GM12891 (cell line): ENCODE measurements around the gene C5orf15.

Experiments used
- DNase-seq: peaks from one replicate; pipeline ENCODE4 v3.0.0; 2011; ENCODE audit warnings: low spot score; ENCODE audit not compliant: insufficient read length
- FAIRE-seq: peaks from 2 replicates; lab custom pipeline; 2011; peaks lifted over from hg19 to GRCh38; lab: Jason Lieb, UNC
- PAX5 ChIP-seq: IDR thresholded peaks from 2 replicates; pipeline ENCODE4 v1.6.1; 2011; ENCODE audit warnings: low read length, moderate library complexity, mild to moderate bottlenecking; ENCODE audit not compliant: insufficient read depth, severe bottlenecking
- POLR2A ChIP-seq: IDR thresholded peaks from 2 replicates; pipeline ENCODE4 v1.6.1; 2011; ENCODE audit warnings: low read depth, low read length, control low read depth
- POLR2AphosphoS5 ChIP-seq: IDR thresholded peaks from 2 replicates; pipeline ENCODE4 v1.6.1; 2011; ENCODE audit warnings: low read depth, low read length, control low read depth
- POU2F2 ChIP-seq: IDR thresholded peaks from 2 replicates; pipeline ENCODE4 v1.6.1; 2011; ENCODE audit warnings: low read depth, mild to moderate bottlenecking, control low read depth, low read length, moderate library complexity
- SPI1 ChIP-seq: IDR thresholded peaks from 2 replicates; pipeline ENCODE4 v1.6.1; 2011; ENCODE audit warnings: low read depth, low read length, control low read depth
- TAF1 ChIP-seq: IDR thresholded peaks from 2 replicates; pipeline ENCODE4 v1.6.1; 2011; ENCODE audit warnings: low read depth, low read length, control low read depth

The C5orf15 gene

DNA sequence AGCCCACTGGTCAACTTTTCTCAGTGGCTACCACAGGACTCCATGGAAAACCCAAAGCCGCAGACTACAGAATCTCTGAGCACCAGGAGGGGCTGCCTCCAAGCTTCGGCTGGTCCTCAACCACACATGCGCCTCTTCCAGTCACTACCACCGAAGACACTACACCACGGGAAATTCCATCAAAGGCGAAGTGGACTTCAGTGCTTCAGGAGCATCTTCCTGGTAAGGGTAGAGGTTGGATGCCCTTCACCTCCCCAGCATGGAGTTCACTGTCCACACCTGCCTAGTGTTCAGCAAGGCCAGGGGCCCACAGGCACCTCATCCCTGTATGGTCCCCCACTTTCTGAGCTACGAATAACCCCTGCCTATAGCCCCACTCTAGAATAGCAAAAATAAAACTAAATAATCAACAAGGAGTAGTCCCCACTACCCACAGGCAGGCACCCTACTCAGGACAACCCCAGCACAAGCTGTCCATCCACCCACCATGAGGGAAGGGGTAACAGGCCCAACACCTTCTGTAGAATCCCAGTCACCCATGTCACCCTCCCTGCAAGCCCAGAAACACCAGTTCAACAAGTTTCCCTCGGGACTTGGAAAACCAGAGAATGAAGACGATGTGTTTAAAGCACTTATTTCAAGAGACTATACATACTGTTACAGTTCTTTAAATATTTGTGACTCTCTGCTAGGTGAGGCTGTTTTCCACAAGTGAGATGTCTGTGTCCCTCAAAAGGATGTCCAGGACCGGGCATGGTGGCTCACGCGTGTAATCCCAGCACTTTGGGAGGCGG, 33.7 kb upstream of the C5orf15 start:
- FAIRE-seq (no peak), DNase-seq (no peak)
- TF ChIP-seq SPI1 (no peak), POLR2A (peak; percentile 35; the same call in 1 of the 2 replicates)

DNA sequence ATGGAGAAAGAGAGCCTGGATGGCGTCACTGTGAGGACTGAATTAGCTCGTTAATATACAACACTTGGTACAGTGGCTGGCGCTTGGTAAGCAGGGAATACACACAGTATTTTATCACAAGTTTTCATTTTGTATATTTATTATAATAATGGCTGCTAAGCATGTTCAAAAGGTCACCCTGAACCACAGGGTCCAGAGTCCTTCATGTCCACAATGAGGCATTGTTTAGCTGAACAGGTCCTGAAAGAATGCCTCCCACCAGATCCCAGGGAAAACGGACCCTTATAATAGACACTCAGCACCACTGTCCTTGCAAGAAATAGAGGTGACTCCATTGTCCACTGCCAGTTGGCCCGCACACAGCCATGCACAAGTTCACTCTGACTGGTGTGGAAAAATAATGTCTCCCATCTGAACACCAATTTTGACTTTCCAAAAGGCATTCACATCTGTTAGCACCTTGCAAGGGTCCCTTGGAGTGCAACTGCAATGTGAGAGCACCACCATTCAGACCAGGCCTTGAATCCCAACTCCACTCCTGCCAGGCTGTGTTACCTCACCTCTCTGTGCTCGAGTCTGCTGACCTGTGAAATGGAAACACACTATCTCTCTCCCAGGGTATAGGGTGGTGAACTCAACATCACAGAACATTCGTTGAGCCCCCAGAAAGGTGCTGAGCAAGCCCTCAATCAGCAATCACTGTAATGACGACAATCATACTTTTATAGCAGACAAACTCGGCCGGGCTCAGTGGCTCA, 32.5 kb upstream of the C5orf15 start:
- no peak for DNase-seq
- no peak for TF ChIP-seq SPI1
- TF ChIP-seq PAX5, result no peak
- TF ChIP-seq TAF1, result no peak
- no peak for TF ChIP-seq POLR2AphosphoS5
- no peak for TF ChIP-seq POLR2A
- no peak for FAIRE-seq

DNA sequence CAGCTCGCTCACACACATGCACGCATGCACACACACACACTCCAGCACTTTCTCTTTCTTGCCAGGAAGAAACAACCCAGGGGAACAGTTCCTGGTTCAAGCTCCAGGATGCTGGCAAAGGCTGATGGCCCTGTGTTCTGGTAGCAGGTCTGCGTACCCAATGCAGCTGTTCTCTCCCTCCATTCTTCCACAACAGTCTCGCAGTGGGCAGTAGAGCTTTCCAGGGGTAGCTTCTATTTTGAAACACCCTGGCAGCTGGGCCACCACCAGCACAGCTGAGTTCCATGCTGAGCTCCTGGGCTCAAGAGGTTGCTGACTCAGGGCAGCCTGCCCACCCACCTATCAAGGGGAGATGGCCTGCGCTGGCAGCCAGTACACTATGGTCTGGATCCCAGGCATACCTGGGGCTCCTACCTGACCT, 31.7 kb upstream of the C5orf15 start:
- FAIRE-seq (no peak), DNase-seq (no peak)
- TF ChIP-seq POLR2AphosphoS5 (no peak), SPI1 (no peak), PAX5 (no peak), POU2F2 (0 out of 2 replicates have a peak, but pooled peaks have one; percentile 46), POLR2A (0 out of 2 replicates have a peak, but pooled peaks have one; percentile 8), TAF1 (no peak)

DNA sequence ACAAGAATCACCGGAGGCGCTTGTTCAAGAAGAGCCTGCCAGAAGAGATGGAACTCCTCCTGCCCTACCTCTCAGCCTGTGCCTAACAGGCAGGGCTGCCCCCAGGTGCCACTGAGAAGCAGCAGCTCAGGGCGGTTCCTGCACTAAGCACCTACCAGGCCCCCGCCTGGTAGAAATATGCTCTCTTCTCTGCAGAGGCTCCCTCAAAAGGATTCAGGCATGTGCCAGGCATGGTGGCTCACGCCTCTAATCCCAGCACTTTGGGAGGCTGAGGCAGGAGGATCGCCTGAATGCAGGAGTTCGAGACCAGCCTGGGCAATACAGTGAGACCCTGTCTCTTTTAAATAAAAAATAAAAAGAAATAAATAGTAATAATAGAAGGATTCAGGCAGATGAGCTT, 30.4 kb upstream of the C5orf15 start:
- no peak for TF ChIP-seq SPI1
- TF ChIP-seq POLR2A, result no peak
- no peak for TF ChIP-seq PAX5
- TF ChIP-seq POLR2AphosphoS5, result no peak
- no peak for TF ChIP-seq TAF1
- no peak for TF ChIP-seq POU2F2
- FAIRE-seq (no peak), DNase-seq (no peak)

DNA sequence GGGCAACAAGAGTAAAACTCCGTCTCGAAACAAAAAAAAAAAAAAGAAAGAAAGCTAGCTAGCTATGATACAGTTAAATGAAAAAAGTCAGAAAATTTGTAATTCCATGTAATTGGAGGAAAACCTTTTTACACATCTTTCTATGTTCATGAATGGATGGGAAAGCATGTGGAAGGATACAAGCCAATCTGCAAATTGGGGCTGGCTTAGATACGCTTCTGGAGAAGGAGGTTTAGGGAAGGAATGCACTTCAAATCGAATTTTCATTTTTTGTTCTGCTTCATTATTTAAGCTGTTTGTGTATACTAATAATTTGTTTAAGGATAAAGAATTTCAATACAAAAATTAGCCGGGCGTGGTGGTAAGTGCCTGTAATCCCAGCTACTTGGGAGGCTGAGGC, 29.6 kb upstream of the C5orf15 start:
- FAIRE-seq (no peak), DNase-seq (no peak)
- no peak for TF ChIP-seq PAX5
- no peak for TF ChIP-seq POLR2A

DNA sequence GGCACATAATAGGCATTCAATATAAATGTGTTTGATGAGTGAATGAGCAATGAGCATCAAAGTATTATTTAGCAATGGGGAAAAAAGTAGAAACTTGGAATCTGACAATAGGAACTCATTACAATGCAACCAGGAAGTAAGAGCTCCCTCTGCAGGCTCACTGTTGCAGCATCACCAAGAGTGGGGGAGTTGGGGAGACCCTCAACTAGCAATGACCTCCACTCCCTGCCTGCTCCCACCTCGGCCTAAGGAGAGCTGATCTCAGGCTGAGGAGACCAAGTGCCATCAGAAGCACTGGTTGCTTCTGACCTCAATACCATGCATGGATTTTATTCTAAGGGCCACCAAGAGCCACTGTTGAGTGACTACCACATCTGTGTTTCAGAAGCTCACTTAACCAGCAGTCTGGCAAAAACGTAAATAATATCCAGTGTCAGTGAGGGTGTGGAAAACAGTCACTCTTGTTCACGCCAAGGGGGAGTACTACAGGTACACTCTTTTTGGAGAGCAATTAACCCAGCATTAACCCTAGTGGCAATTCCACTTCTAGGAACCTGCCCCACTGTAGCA, 28.3 kb upstream of the C5orf15 start:
- DNase-seq, result no peak
- TF ChIP-seq POLR2A (no peak), TAF1 (no peak), PAX5 (no peak), SPI1 (no peak), POLR2AphosphoS5 (no peak), POU2F2 (no peak)
- FAIRE-seq, result peak; percentile 45

DNA sequence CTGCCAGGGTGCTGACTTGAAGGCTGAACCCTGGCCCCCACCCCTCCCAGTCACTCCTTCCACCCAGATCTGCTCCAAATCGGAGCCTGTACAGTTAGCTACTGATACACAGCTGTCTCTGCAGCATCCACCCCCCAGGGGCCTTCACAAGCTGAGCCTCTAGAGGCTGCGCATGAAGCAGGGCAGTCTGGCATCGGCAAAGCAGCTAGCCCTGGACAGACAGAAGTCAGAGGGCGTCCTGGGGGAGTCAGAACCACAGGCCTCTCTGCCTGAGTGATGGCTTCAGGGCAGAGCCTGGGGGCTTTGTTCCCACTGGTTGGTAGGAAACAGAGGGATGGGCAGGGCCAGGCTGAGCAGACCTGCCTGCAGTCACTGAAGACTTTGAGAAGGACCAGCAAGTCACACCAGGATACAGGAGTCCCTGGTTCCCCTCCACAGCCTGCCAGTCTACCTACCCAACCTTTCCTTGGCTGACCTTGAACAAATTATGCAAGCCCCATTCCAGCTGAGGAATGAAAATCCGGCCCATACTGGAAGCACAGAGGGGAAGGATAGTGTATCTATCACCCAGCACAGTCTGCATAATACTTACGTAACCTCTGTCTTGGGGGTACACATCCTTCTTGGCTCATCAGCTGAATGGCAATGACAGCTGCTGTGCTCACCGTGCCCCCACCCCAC, 27.6 kb upstream of the C5orf15 start:
- TF ChIP-seq POU2F2 (no peak), TAF1 (no peak), POLR2A (no peak), PAX5 (no peak), SPI1 (no peak), POLR2AphosphoS5 (no peak)
- FAIRE-seq (no peak), DNase-seq (no peak)

DNA sequence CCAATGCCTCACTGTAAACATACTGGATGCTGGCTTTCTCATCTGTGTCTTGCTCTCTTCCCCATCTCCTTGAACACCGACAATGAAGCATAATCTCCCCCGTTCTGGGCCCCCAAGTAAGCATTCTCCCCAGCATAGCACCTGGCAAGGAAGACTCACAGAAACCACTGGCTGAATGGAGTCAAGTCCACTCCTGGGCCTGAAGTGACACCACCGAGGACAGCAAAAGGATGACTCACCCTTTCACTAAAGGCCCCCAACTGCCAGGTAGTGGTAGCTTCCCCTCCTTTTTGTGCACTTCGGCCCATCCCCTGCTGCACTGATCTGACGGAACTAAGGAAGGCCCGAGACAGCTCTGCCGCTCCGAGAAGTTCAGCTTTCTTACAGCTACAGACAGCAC, 26.9 kb upstream of the C5orf15 start:
- TF ChIP-seq SPI1, result no peak
- no peak for TF ChIP-seq PAX5
- TF ChIP-seq POLR2AphosphoS5, result no peak
- no peak for TF ChIP-seq POU2F2
- TF ChIP-seq TAF1, result no peak
- TF ChIP-seq POLR2A, result no peak
- FAIRE-seq (no peak), DNase-seq (no peak)

DNA sequence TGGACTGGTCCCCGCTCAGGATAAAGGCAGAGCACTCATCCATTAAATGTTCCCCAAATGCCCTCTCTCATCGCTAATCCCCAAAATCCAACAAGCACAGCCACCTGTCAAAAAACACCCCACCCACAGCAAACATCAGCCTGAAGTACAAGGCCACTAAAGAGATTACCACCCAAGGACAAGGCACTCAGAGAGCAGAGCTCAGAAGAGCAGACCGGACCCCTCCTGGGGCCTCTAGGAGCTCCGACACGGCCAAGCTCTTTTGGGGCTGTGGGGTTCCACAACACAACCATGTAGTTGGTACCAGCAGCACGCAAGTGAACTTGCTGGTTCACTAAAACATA, 26.5 kb upstream of the C5orf15 start:
- DNase-seq (no peak), FAIRE-seq (no peak)
- TF ChIP-seq TAF1 (no peak), POU2F2 (no peak), PAX5 (no peak), SPI1 (no peak), POLR2A (no peak), POLR2AphosphoS5 (no peak)

DNA sequence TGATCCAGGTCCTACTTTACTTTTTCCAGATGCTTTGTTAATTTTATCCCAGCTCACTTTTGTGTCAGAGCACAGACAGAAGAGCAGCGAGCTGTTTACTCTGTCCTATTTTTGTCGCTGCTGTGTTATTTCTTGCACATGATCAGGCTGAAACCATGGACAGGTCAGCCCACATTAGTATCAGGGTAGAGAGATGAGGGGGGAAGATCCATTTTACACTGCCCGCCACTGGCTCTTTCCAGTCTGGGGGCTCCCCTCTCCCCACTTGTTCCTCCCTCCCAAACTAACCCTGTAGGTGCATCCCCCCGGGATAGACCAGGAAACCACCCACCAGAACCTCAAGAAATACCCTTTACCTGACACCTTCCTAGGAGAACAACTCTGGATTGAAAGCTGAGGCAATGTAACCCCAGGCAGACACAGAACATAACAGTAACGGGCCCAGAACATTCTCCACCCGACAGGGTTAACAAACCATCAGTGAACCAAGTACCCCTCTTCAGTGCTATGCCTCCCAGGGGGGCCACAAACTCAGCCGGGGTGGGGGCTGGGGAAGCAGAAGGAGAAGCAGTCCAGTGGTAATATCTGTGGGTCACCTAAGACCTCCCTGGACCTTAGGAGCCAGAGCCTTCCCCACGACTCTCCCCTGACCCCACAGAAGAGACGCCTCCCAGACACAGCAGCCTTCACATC, 26.0 kb upstream of the C5orf15 start:
- TF ChIP-seq POLR2A (no peak), TAF1 (no peak), PAX5 (no peak), POU2F2 (no peak), SPI1 (no peak), POLR2AphosphoS5 (no peak)
- FAIRE-seq, result no peak
- no peak for DNase-seq
